A549 (cell line): ENCODE results near the gene DNAJB6. TPM values are rescaled to one million over a fixed set of nuclear protein-coding genes. Genes with fewer than 3 reads are reported as not detected.

Source experiments
- ATAC-seq, 2 experiments: fragments of 200-7000 bp in 1 of 2; fragments of >200 bp in 1 of 2; cut with Nextera tagmentation in 1 of 2; cut with Tn5 transposase in 1 of 2; 3 replicates each; pipeline versions ENCODE4 v1.8.0 to v1.9.1; 2018 to 2020; ENCODE audit warnings: mild to moderate bottlenecking in 1 of 2, moderate library complexity in 1 of 2
- CTCF ChIA-PET: fragments of 300-600 bp; sonication (Branson Sonifier 250); formaldehyde crosslinking; extraction: SDS; loops from one replicate; lab custom pipeline; 2021; ENCODE audit warnings: antibody characterized with exemption, inconsistent platforms; lab: Yijun Ruan, JAX
- POLR2A ChIA-PET: fragments of 350-600 bp; formaldehyde crosslinking; extraction: SDS; loops from one replicate; lab custom pipeline; 2021; ENCODE audit warnings: antibody characterized with exemption, inconsistent platforms; lab: Yijun Ruan, JAX
- DNase-seq, 2 experiments: peaks; one replicate each; pipeline versions ENCODE4 v3.0.0 to v3.0.0-alpha.2; 2011 to 2016; ENCODE audit warnings: low read depth in 1 of 2, low spot score in 1 of 2
- FAIRE-seq: peaks from 2 replicates; lab custom pipeline; 2011; peaks lifted over from hg19 to GRCh38; lab: Jason Lieb, UNC
- H3K27ac ChIP-seq, 2 experiments: fragments of >200 bp; sonication (Bioruptor Twin); formaldehyde crosslinking; 3 replicates each; pipeline ENCODE4 v1.5.1; 2016 to 2017
- H3K4me1 ChIP-seq: fragments of >200 bp; sonication (Bioruptor Twin); formaldehyde crosslinking; 3 replicates; pipeline ENCODE4 v1.6.1; 2016
- H3K4me2 ChIP-seq: fragments of >200 bp; sonication (Bioruptor Twin); formaldehyde crosslinking; 3 replicates; pipeline ENCODE4 v1.6.1; 2016
- H3K4me3 ChIP-seq: fragments of >200 bp; sonication (Bioruptor Twin); formaldehyde crosslinking; 3 replicates; pipeline ENCODE4 v1.5.1; 2016
- H3K9me3 ChIP-seq: fragments of >200 bp; sonication (Bioruptor Twin); formaldehyde crosslinking; 3 replicates; pipeline ENCODE4 v1.6.1; 2016
- CEBPB ChIP-seq, 2 experiments: fragments of >200 bp in 1 of 2; sonication (Bioruptor Twin) in 1 of 2; formaldehyde crosslinking in 1 of 2; IDR thresholded peaks; 2 replicates each; pipeline ENCODE4 v1.6.1; 2012 to 2016
- CHD2 ChIP-seq: fragments of 150-350 bp; IDR thresholded peaks from 2 replicates; pipeline ENCODE4 v1.6.1; 2014; ENCODE audit warnings: low read length; ENCODE audit not compliant: partially characterized antibody
- CHD4 ChIP-seq: fragments of 200-600 bp; sonication (generic); IDR thresholded peaks from 2 replicates; pipeline ENCODE4 v1.6.1; 2016; ENCODE audit warnings: antibody characterized with exemption, mild to moderate bottlenecking, borderline replicate concordance
- EHF ChIP-seq: fragments of 250-450 bp; sonication (Bioruptor Pico); IDR thresholded peaks from 2 replicates; pipeline ENCODE4 v1.5.0; 2020; ENCODE audit warnings: mild to moderate bottlenecking
- ESRRA ChIP-seq: fragments of 150-350 bp; IDR thresholded peaks from 2 replicates; pipeline ENCODE4 v1.6.1; 2014; ENCODE audit warnings: mild to moderate bottlenecking, low read length, borderline replicate concordance
- FOSB ChIP-seq: fragments of 250-450 bp; sonication (Bioruptor Pico); IDR thresholded peaks from 2 replicates; pipeline ENCODE4 v1.5.0; 2020; ENCODE audit warnings: mild to moderate bottlenecking, moderate library complexity
- FOSL2 ChIP-seq, 2 experiments: fragments of 450-650 bp in 1 of 2; fragments of >200 bp in 1 of 2; sonication (Bioruptor Twin) in 1 of 2; formaldehyde crosslinking; IDR thresholded peaks; 2 replicates each; pipeline versions ENCODE4 v1.5.0 to v1.6.1; 2016 to 2020; ENCODE audit warnings: mild to moderate bottlenecking in 1 of 2, moderate library complexity in 1 of 2
- GATA3 ChIP-seq: IDR thresholded peaks from 2 replicates; pipeline ENCODE4 v1.6.1; 2012; ENCODE audit warnings: borderline replicate concordance
- HDAC2 ChIP-seq: fragments of 200-600 bp; sonication (generic); IDR thresholded peaks from 2 replicates; pipeline ENCODE4 v1.6.1; 2016
- HMGXB4 ChIP-seq: fragments of 250-450 bp; sonication (Bioruptor Pico); IDR thresholded peaks from 2 replicates; pipeline ENCODE4 v1.5.0; 2021; ENCODE audit warnings: mild to moderate bottlenecking, moderate library complexity, borderline replicate concordance
- HOXA7 ChIP-seq: fragments of 250-450 bp; sonication (Bioruptor Pico); IDR thresholded peaks from 2 replicates; pipeline ENCODE4 v1.5.0; 2020; ENCODE audit warnings: mild to moderate bottlenecking, moderate library complexity
- JUNB ChIP-seq: fragments of >200 bp; sonication (Bioruptor Twin); formaldehyde crosslinking; IDR thresholded peaks from 2 replicates; pipeline ENCODE4 v1.6.1; 2016
- KDM1A ChIP-seq: fragments of 200-600 bp; sonication (generic); IDR thresholded peaks from 2 replicates; pipeline ENCODE4 v1.6.1; 2016; ENCODE audit warnings: low read depth, mild to moderate bottlenecking
- MAX ChIP-seq: IDR thresholded peaks from 2 replicates; pipeline ENCODE4 v1.6.1; 2012
- MAZ ChIP-seq: fragments of 150-350 bp; IDR thresholded peaks from 2 replicates; pipeline ENCODE4 v1.6.1; 2014; ENCODE audit warnings: antibody characterized with exemption, low read depth, low read length, borderline replicate concordance
- MYC ChIP-seq: IDR thresholded peaks from 2 replicates; pipeline ENCODE4 v1.6.1; 2012; ENCODE audit warnings: mild to moderate bottlenecking, inconsistent platforms, low read length, improper control_type of control experiment, borderline replicate concordance
- NFE2L2 ChIP-seq: fragments of 150-350 bp; conservative IDR thresholded peaks from 2 replicates; pipeline ENCODE4 v1.6.1; 2014; ENCODE audit warnings: low read length
- PHF8 ChIP-seq: fragments of 200-600 bp; sonication (generic); IDR thresholded peaks from 2 replicates; pipeline ENCODE4 v1.6.1; 2016; ENCODE audit warnings: low read depth, mild to moderate bottlenecking, antibody characterized with exemption, moderate library complexity, borderline replicate concordance
- POLR2AphosphoS2 ChIP-seq: conservative IDR thresholded peaks from 2 replicates; pipeline ENCODE4 v1.6.1; 2012; ENCODE audit warnings: low read length, improper control_type of control experiment, inconsistent platforms
- RAD21 ChIP-seq, 2 experiments: fragments of >200 bp in 1 of 2; sonication (Bioruptor Twin) in 1 of 2; formaldehyde crosslinking in 1 of 2; IDR thresholded peaks in 1 of 2; conservative IDR thresholded peaks in 1 of 2; 2 replicates in 1 of 2; 3 replicates in 1 of 2; pipeline ENCODE4 v1.6.1; 2012 to 2018; ENCODE audit warnings: inconsistent platforms in 1 of 2
- RFX5 ChIP-seq: fragments of 450-650 bp; IDR thresholded peaks from 2 replicates; pipeline ENCODE4 v1.7.1; 2014; ENCODE audit warnings: antibody characterized with exemption, mild to moderate bottlenecking, moderate library complexity
- SREBF2 ChIP-seq: fragments of 450-650 bp; IDR thresholded peaks from 2 replicates; pipeline ENCODE4 v1.6.1; 2014; ENCODE audit warnings: mild to moderate bottlenecking, moderate library complexity
- TFCP2L1 ChIP-seq: fragments of 250-450 bp; sonication (Bioruptor Pico); IDR thresholded peaks from 2 replicates; pipeline ENCODE4 v1.5.0; 2021; ENCODE audit warnings: mild to moderate bottlenecking
- ZSCAN20 ChIP-seq: fragments of 250-450 bp; sonication (Bioruptor Pico); IDR thresholded peaks from 2 replicates; pipeline ENCODE4 v1.8.0; 2022; ENCODE audit warnings: mild to moderate bottlenecking, moderate library complexity
- WGBS: methylation state at CpG from one replicate; pipeline ENCODE4 v1.1.6; 2017; ENCODE audit errors: missing lambda C conversion rate; 5-methylcytosine and 5-hydroxymethylcytosine counted together
- polyA plus RNA-seq, 4 experiments: library from polyadenylated mRNA; depleted of rRNA in 3 of 4; stranded (reverse); fragments of >200 nt; fragmentation: RNase III in 1 of 4; extraction: RNeasy Plus Mini Kit Qiagen cat#74134 plus additional on column Dnase treatment in 1 of 4; gene quantifications; 2 replicates in 3 of 4; 3 replicates in 1 of 4; pipeline ENCODE4 v1.2.3, GENCODE V29; 2011 to 2017
- TF ChIP-seq, protein P1 (sequence below): fragments of 450-650 bp; IDR thresholded peaks from 2 replicates; pipeline ENCODE4 v1.6.1; 2014; ENCODE audit warnings: antibody characterized with exemption
- TF ChIP-seq, protein P2 (sequence below): fragments of >200 bp; sonication (Bioruptor Twin); formaldehyde crosslinking; IDR thresholded peaks from 3 replicates; pipeline ENCODE4 v1.6.1; 2016
- TF ChIP-seq, protein P3 (sequence below): IDR thresholded peaks from 2 replicates; pipeline ENCODE4 v1.6.1; 2012; ENCODE audit warnings: low read depth, borderline replicate concordance

DNAJB6 gene
- polyA plus RNA-seq, 2 of the 4 experiments (the other 2 are of a cell fraction): 117 to 136 TPM

- 82% methylated on average over 27 of the region's 31 CpGs for WGBS
- CTCF ChIA-PET: no interaction called here
- no peak for FAIRE-seq
Observed at GRCh38 chr7:157423886-157424565, 87.2 kb downstream of the DNAJB6 start.

GRCh38 chr7:157425137-157425731, 88.4 kb downstream of the DNAJB6 start:
- ATAC-seq (peak; percentile 15 to 58; a peak in 3 of 6 replicates), DNase-seq (no peak), FAIRE-seq (no peak)
- ChIA-PET POLR2A (no interaction called here), CTCF (no interaction called here)
- Histone ChIP-seq H3K4me3 (no peak overlapping the region), H3K9me3 (no peaks in the 10 kb centered on the region), H3K27ac (no peak overlapping the region), H3K4me2 (no peak overlapping the region), H3K4me1 (no peaks in the 10 kb centered on the region)
- WGBS: 73% methylated on average over 18 of the region's 18 CpGs
- TF ChIP-seq MYC (no peak), FOSB (no peak), HMGXB4 (CRISPR knock-in tag) (no peak), ESRRA (no peak), EHF (CRISPR knock-in tag) (no peak), TFCP2L1 (no peak), POLR2AphosphoS2 (no peak), HDAC2 (no peak), CEBPB (IDR thresholded peaks at IDR 0.05) (no peak), GATA3 (no peak), JUNB (no peak), HOXA7 (CRISPR knock-in tag) (no peak), SREBF2 (no peak), MAZ (no peak), NFE2L2 (no peak), CHD2 (no peak), FOSL2 (IDR thresholded peaks at IDR 0.05) (no peak), FOSL2 (CRISPR knock-in tag; IDR thresholded peaks at IDR 0.05) (no peak), KDM1A (no peak)

More at GRCh38 chr7:157423886-157424565, 87.2 kb downstream of the DNAJB6 start:
- no peak for DNase-seq
- TF ChIP-seq RFX5 (no peak), MAX (no peak), ZSCAN20 (CRISPR knock-in tag) (no peak), RAD21 (conservative IDR thresholded peaks at IDR 0.05 in 1 of 2, IDR thresholded peaks at IDR 0.05 in 1 of 2) (no peak), PHF8 (no peak), CHD4 (no peak)
- TF ChIP-seq, protein P1, sequence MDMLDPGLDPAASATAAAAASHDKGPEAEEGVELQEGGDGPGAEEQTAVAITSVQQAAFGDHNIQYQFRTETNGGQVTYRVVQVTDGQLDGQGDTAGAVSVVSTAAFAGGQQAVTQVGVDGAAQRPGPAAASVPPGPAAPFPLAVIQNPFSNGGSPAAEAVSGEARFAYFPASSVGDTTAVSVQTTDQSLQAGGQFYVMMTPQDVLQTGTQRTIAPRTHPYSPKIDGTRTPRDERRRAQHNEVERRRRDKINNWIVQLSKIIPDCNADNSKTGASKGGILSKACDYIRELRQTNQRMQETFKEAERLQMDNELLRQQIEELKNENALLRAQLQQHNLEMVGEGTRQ: no peak
- TF ChIP-seq, protein P2, sequence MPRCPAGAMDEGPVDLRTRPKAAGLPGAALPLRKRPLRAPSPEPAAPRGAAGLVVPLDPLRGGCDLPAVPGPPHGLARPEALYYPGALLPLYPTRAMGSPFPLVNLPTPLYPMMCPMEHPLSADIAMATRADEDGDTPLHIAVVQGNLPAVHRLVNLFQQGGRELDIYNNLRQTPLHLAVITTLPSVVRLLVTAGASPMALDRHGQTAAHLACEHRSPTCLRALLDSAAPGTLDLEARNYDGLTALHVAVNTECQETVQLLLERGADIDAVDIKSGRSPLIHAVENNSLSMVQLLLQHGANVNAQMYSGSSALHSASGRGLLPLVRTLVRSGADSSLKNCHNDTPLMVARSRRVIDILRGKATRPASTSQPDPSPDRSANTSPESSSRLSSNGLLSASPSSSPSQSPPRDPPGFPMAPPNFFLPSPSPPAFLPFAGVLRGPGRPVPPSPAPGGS: no peak
- TF ChIP-seq, protein P3, sequence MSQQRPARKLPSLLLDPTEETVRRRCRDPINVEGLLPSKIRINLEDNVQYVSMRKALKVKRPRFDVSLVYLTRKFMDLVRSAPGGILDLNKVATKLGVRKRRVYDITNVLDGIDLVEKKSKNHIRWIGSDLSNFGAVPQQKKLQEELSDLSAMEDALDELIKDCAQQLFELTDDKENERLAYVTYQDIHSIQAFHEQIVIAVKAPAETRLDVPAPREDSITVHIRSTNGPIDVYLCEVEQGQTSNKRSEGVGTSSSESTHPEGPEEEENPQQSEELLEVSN: no peak
- Histone ChIP-seq H3K9me3 (no peaks in the 10 kb centered on the region), H3K4me3 (no peak overlapping the region), H3K4me2 (no peak overlapping the region), H3K4me1 (no peaks in the 10 kb centered on the region), H3K27ac (no peak overlapping the region)
- no peak; a peak in 1 of 6 replicates for ATAC-seq
- POLR2A ChIA-PET: no interaction called here
